MCF 10A (cell line): Measurements from ENCODE around the gene TRPM5. TPM values are rescaled to one million over a fixed set of nuclear protein-coding genes. Genes with fewer than 3 reads are reported as not detected.

Experiments
- BruUV-seq: library from RNA; stranded (reverse); fragments of 400-500 nt; replicated peaks from 2 replicates; lab custom pipeline; 2021; lab: Mats Ljungman, UMichigan
- CTCF ChIA-PET: fragments of 300-600 bp; sonication (Branson Sonifier 250); formaldehyde crosslinking; extraction: SDS; loops from one replicate; lab custom pipeline; 2021; ENCODE audit warnings: antibody characterized with exemption, inconsistent platforms; lab: Yijun Ruan, JAX
- POLR2A ChIA-PET: fragments of 300-600, 350-650 bp; sonication (Branson Sonifier 250); formaldehyde crosslinking; extraction: SDS; loops from one replicate; lab custom pipeline; 2020; ENCODE audit warnings: antibody characterized with exemption, inconsistent platforms; lab: Yijun Ruan, JAX
- DNase-seq: peaks from one replicate; pipeline ENCODE4 v3.0.0-alpha.2; 2018; ENCODE audit not compliant: unreplicated experiment
- H3K27ac Mint-ChIP-seq: one replicate; pipeline ENCODE4 v1.8.0; 2022; ENCODE audit warnings: mild to moderate bottlenecking, low read depth, mixed read lengths; ENCODE audit not compliant: unreplicated experiment
- H3K27me3 Mint-ChIP-seq: one replicate; pipeline ENCODE4 v1.8.0; 2022; ENCODE audit warnings: mixed read lengths; ENCODE audit not compliant: insufficient read depth, unreplicated experiment
- H3K36me3 Mint-ChIP-seq: one replicate; pipeline ENCODE4 v1.8.0; 2022; ENCODE audit warnings: mild to moderate bottlenecking, moderate library complexity, mixed read lengths; ENCODE audit not compliant: insufficient read depth, unreplicated experiment
- H3K4me1 Mint-ChIP-seq: one replicate; pipeline ENCODE4 v1.8.0; 2022; ENCODE audit warnings: mixed read lengths; ENCODE audit not compliant: insufficient read depth, unreplicated experiment
- H3K4me3 Mint-ChIP-seq: one replicate; pipeline ENCODE4 v1.8.0; 2022; ENCODE audit warnings: mild to moderate bottlenecking, moderate library complexity, mixed read lengths; ENCODE audit not compliant: unreplicated experiment
- H3K9me3 Mint-ChIP-seq: one replicate; pipeline ENCODE4 v1.8.0; 2022; ENCODE audit warnings: mixed read lengths; ENCODE audit not compliant: unreplicated experiment
- intact Hi-C: fragments of 100-400 bp; cut with micrococcal nuclease; formaldehyde crosslinking; loops from 2 replicates; pipeline ENCODE4 v1.14.1; 2022
- total RNA-seq: library from RNA; stranded (reverse); gene quantifications from 2 replicates; pipeline ENCODE4 v1.2.3, GENCODE V29; 2022
- TF ChIP-seq, protein P1 (sequence below): fragments of 200-600 bp; IDR thresholded peaks from one replicate; pipeline ENCODE4 v1.8.0; 2022; ENCODE audit warnings: antibody characterized with exemption, mild to moderate bottlenecking; ENCODE audit not compliant: unreplicated experiment

The TRPM5 gene
- total RNA-seq, 1 experiment from 2014 or later, result not detected

DNA sequence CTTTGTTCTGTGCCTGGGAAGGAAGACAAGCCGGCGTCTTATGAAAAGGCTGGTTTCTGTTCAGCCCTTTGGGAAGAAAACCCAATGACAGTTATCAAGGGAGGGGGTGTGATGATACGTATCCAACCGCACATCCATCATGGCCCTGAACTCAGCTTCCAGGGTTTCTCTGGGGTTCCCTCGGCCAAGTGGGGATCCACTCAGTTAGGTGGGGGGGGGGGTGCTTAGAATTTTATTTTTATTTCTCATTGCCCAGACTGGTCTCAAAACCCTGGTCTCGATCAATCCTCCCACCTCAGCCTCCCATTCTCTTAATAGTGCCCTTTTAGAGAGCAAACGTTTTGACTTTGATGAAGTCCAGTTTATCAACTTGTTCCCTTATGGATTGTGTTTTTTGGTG is 26.2 kb upstream of the TRPM5 start:
- no peak overlapping the region for H3K27ac Mint-ChIP-seq
- peaks cover 10% of the 10 kb centered on the region for H3K27me3 Mint-ChIP-seq
- no peaks in the 10 kb centered on the region for H3K9me3 Mint-ChIP-seq
- TF ChIP-seq, protein P1, sequence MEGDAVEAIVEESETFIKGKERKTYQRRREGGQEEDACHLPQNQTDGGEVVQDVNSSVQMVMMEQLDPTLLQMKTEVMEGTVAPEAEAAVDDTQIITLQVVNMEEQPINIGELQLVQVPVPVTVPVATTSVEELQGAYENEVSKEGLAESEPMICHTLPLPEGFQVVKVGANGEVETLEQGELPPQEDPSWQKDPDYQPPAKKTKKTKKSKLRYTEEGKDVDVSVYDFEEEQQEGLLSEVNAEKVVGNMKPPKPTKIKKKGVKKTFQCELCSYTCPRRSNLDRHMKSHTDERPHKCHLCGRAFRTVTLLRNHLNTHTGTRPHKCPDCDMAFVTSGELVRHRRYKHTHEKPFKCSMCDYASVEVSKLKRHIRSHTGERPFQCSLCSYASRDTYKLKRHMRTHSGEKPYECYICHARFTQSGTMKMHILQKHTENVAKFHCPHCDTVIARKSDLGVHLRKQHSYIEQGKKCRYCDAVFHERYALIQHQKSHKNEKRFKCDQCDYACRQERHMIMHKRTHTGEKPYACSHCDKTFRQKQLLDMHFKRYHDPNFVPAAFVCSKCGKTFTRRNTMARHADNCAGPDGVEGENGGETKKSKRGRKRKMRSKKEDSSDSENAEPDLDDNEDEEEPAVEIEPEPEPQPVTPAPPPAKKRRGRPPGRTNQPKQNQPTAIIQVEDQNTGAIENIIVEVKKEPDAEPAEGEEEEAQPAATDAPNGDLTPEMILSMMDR, result no peak
- no TSS peak for BruUV-seq
- H3K36me3 Mint-ChIP-seq, result no peaks in the 10 kb centered on the region
- no peak for DNase-seq
- POLR2A ChIA-PET, result no interaction called here
- intact Hi-C loops, result no loop called here
- no peak overlapping the region for H3K4me3 Mint-ChIP-seq
- no peaks in the 10 kb centered on the region for H3K4me1 Mint-ChIP-seq
- CTCF ChIA-PET, result no interaction called here

DNA sequence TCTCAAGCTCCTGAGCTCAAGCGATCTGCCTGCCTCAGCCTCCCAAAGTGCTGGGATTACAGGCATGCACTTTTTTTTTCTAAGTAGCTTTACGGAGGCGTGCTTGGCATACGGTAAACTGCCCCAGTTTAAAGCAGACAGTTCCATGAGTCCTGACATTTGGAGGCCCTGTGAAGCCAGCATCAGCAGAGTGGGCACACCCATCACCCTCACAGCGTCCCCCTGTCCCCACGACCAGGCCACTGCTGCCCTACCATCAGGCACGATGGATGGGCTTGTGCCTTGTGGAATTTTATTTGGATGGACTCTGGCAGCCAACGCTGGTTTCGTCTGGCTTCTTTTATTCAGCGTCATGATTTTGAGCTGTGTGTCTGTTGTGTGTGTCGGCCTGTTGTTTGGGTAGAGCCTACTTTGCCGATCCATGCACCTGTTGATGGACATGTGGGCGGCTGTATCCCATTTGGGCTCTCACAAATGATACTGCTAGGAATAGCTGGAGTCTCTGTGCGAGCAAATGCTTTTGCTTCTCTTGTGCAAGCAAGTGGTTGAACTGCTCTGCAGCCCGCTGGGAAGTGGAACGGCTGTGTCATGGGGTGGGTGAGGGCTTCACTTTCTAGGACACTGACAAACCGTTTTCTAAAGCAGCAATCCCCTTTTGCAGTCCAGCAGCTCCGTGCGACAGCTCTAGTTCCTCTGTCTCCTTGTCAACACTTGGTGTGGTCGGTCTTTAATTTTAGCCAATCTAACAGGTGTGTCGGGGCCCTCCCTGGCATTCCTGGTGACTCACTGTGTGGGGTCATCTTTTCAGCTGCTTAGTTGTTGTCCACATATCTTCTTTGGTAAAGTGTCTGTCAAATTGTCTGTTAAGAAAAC is 24.3 kb upstream of the TRPM5 start:
- POLR2A ChIA-PET, result no interaction called here
- TF ChIP-seq, protein P1, result no peak
- intact Hi-C loops, result no loop called here
- CTCF ChIA-PET, result interaction anchor here (0.6 to 0.7 kb wide), 2 partner anchors 15 to 200 kb away, joined by 3 read pairs; no protein-coding TSS in a partner anchor
- Mint-ChIP-seq H3K4me1 (no peaks in the 10 kb centered on the region), H3K4me3 (no peak overlapping the region), H3K27ac (no peak overlapping the region), H3K27me3 (no peaks in the 10 kb centered on the region), H3K36me3 (no peaks in the 10 kb centered on the region), H3K9me3 (no peaks in the 10 kb centered on the region)
- DNase-seq, result no peak
- BruUV-seq, result no TSS peak

DNA sequence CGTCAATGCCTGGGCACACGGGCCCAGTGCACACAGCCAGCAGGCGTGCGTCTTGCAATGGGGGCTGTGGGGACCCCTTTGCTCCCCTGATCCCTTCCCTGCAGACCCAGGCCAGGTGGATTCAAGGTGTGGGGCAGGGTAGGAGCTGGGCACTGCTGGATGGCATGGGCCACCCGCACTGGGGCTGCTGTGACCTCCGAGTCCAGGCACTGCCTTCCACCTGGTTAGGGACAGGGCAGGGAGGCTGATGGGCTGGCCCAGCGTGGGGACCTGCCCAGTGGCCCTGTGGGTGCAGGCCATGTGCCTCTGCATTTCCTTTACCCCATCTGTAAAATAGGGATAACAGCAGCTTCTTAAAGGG is 23.4 kb upstream of the TRPM5 start:
- Mint-ChIP-seq H3K9me3 (no peaks in the 10 kb centered on the region), H3K4me1 (no peaks in the 10 kb centered on the region), H3K36me3 (no peaks in the 10 kb centered on the region), H3K4me3 (no peak overlapping the region), H3K27ac (no peak overlapping the region), H3K27me3 (no peaks in the 10 kb centered on the region)
- ChIA-PET CTCF (interaction anchor here (0.6 kb wide), 1 partner anchor 64 kb away, joined by 3 read pairs; no protein-coding TSS in a partner anchor), POLR2A (interaction anchor here (0.6 kb wide), 1 partner anchor 26 kb away, joined by 4 read pairs; no protein-coding TSS in a partner anchor)
- DNase-seq, result no peak
- BruUV-seq, result no TSS peak
- intact Hi-C loops, result no loop called here
- TF ChIP-seq, protein P1, result no peak

DNA sequence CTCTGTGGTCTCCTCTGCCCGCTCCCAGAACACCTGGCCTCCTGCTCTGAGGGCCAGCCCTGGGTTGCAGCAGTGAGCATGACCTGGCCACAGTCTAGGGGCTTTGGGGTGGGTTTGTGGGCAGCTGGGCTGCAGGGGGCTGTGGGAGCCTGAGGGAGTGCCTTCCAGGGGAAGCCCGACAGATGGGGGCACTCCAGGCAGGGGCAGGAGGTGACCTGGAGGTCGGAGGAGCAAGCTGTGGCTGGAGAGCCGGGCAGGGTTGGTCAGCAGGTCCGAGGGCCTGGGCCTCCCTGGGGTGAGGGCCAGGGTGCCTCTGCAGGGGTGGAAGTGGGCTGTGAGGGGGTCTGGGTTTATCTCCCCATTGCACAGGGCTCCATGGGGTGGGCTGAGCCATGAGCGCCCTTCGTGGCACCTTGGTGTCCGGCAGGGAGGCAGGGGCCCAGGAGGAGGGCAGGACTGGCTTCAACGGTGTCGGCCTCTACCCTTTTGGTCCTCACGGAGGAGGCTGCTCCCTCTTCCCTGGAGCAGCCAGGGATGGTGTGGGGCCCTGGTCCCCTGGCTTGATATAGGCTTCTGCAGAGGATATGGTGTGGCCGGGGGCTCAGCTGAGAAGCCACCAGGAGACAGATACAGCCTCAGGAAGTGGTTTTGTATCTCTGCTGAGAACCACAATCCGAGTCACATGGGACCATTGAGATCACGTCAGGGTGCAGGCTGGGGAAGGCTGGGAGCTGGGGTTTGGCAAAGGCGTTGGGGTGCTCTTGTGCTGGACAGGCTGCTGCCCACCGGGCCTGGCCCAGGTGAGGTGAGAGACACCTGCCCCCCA is 22.8 kb upstream of the TRPM5 start:
- Mint-ChIP-seq H3K4me1 (no peaks in the 10 kb centered on the region), H3K27ac (no peak overlapping the region), H3K36me3 (no peaks in the 10 kb centered on the region), H3K4me3 (no peak overlapping the region), H3K27me3 (no peaks in the 10 kb centered on the region), H3K9me3 (no peaks in the 10 kb centered on the region)
- ChIA-PET CTCF (interaction anchor here (0.5 to 0.6 kb wide), 2 partner anchors 63 to 136 kb away, joined by 3 read pairs; no protein-coding TSS in a partner anchor), POLR2A (interaction anchor here (0.6 kb wide), 1 partner anchor 25 kb away, joined by 4 read pairs; no protein-coding TSS in a partner anchor)
- DNase-seq, result no peak
- TF ChIP-seq, protein P1, result no peak
- BruUV-seq, result no TSS peak
- intact Hi-C loops, result no loop called here
